A549 (cell line): ENCODE data around the gene KCNE2.

Experiments used
- POLR2A ChIP-seq: IDR thresholded peaks from 2 replicates; pipeline ENCODE4 v1.6.1; 2012; ENCODE audit warnings: mild to moderate bottlenecking, low read length
- TF ChIP-seq, protein P1 (sequence below): fragments of >200 bp; sonication (Bioruptor Twin); formaldehyde crosslinking; IDR thresholded peaks from 3 replicates; pipeline ENCODE4 v1.5.1; 2016

GRCh38 chr21:34332347-34332746 lies 31.5 kb upstream of the KCNE2 start:
- TF ChIP-seq, protein P1, sequence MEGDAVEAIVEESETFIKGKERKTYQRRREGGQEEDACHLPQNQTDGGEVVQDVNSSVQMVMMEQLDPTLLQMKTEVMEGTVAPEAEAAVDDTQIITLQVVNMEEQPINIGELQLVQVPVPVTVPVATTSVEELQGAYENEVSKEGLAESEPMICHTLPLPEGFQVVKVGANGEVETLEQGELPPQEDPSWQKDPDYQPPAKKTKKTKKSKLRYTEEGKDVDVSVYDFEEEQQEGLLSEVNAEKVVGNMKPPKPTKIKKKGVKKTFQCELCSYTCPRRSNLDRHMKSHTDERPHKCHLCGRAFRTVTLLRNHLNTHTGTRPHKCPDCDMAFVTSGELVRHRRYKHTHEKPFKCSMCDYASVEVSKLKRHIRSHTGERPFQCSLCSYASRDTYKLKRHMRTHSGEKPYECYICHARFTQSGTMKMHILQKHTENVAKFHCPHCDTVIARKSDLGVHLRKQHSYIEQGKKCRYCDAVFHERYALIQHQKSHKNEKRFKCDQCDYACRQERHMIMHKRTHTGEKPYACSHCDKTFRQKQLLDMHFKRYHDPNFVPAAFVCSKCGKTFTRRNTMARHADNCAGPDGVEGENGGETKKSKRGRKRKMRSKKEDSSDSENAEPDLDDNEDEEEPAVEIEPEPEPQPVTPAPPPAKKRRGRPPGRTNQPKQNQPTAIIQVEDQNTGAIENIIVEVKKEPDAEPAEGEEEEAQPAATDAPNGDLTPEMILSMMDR = no peak
- TF ChIP-seq POLR2A = no peak
